ENCODE results near the gene BLOC1S4. TPM values are rescaled to one million over a fixed set of nuclear protein-coding genes. Genes with fewer than 3 reads are reported as not detected.

The BLOC1S4 gene
- total RNA-seq, 1 donor from 2014 or later: 20.9 TPM

GRCh38 chr4:6681191-6681590 lies 34.8 kb upstream of the BLOC1S4 start:
- TF ChIP-seq CTCF (IDR thresholded peaks at IDR 0.05; ENCODE audit: unreplicated experiment): no peak
- no peak for DNase-seq (ENCODE audit: low spot score)
- peaks cover 4% of the 10 kb centered on the region for H3K36me3 Mint-ChIP-seq (ENCODE audit: low read depth, unreplicated experiment)
- H3K27ac Mint-ChIP-seq (ENCODE audit: unreplicated experiment): no peak overlapping the region
- no peak overlapping the region for H3K4me3 Mint-ChIP-seq (ENCODE audit: unreplicated experiment)
- H3K9me3 Mint-ChIP-seq (ENCODE audit: unreplicated experiment): no peaks in the 10 kb centered on the region
- peaks cover 3% of the 10 kb centered on the region for H3K27me3 Mint-ChIP-seq (ENCODE audit: unreplicated experiment)
- peaks cover 8% of the 10 kb centered on the region for H3K4me1 Mint-ChIP-seq (ENCODE audit: unreplicated experiment)

GRCh38 chr4:6682862-6683590 lies 32.9 kb upstream of the BLOC1S4 start:
- H3K36me3 Mint-ChIP-seq (ENCODE audit: low read depth, unreplicated experiment): peaks cover 9% of the 10 kb centered on the region
- H3K4me1 Mint-ChIP-seq (ENCODE audit: unreplicated experiment): no peaks in the 10 kb centered on the region
- no peak overlapping the region for H3K4me3 Mint-ChIP-seq (ENCODE audit: unreplicated experiment)
- no peak overlapping the region for H3K27ac Mint-ChIP-seq (ENCODE audit: unreplicated experiment)
- H3K9me3 Mint-ChIP-seq (ENCODE audit: unreplicated experiment): no peaks in the 10 kb centered on the region
- peaks cover 5% of the 10 kb centered on the region for H3K27me3 Mint-ChIP-seq (ENCODE audit: unreplicated experiment)
- no peak for DNase-seq (ENCODE audit: low spot score)
- no peak for TF ChIP-seq CTCF (IDR thresholded peaks at IDR 0.05; ENCODE audit: unreplicated experiment)

- Mint-ChIP-seq H3K27me3 (ENCODE audit: unreplicated experiment) (peaks cover 10% of the 10 kb centered on the region), H3K4me1 (ENCODE audit: unreplicated experiment) (no peaks in the 10 kb centered on the region), H3K27ac (ENCODE audit: unreplicated experiment) (no peak overlapping the region)
Measured at GRCh38 chr4:6684656-6685055, 31.3 kb upstream of the BLOC1S4 start.

GRCh38 chr4:6686104-6686787 lies 29.7 kb upstream of the BLOC1S4 start:
- H3K4me1 Mint-ChIP-seq (ENCODE audit: unreplicated experiment): no peaks in the 10 kb centered on the region
- H3K4me3 Mint-ChIP-seq (ENCODE audit: unreplicated experiment): no peak overlapping the region
- peaks cover 11% of the 10 kb centered on the region for H3K27me3 Mint-ChIP-seq (ENCODE audit: unreplicated experiment)
- H3K27ac Mint-ChIP-seq (ENCODE audit: unreplicated experiment): no peak overlapping the region
- no peak for TF ChIP-seq CTCF (IDR thresholded peaks at IDR 0.05; ENCODE audit: unreplicated experiment)
- no peak for DNase-seq (ENCODE audit: low spot score)
- H3K9me3 Mint-ChIP-seq (ENCODE audit: unreplicated experiment): no peaks in the 10 kb centered on the region
- peaks cover 9% of the 10 kb centered on the region for H3K36me3 Mint-ChIP-seq (ENCODE audit: low read depth, unreplicated experiment)

More at GRCh38 chr4:6684656-6685055, 31.3 kb upstream of the BLOC1S4 start:
- no peak for DNase-seq (ENCODE audit: low spot score)
- Mint-ChIP-seq H3K36me3 (ENCODE audit: low read depth, unreplicated experiment) (peaks cover 9% of the 10 kb centered on the region), H3K4me3 (ENCODE audit: unreplicated experiment) (no peak overlapping the region), H3K9me3 (ENCODE audit: unreplicated experiment) (no peaks in the 10 kb centered on the region)
- no peak for TF ChIP-seq CTCF (IDR thresholded peaks at IDR 0.05; ENCODE audit: unreplicated experiment)
